LNCAP (cell line): Measurements from ENCODE around the gene BRMS1.

Source experiments
- CTCF ChIP-seq: fragments of 450-650 bp; IDR thresholded peaks from 2 replicates; pipeline ENCODE4 v1.5.1; 2017; ENCODE audit warnings: mild to moderate bottlenecking

BRMS1 gene

DNA sequence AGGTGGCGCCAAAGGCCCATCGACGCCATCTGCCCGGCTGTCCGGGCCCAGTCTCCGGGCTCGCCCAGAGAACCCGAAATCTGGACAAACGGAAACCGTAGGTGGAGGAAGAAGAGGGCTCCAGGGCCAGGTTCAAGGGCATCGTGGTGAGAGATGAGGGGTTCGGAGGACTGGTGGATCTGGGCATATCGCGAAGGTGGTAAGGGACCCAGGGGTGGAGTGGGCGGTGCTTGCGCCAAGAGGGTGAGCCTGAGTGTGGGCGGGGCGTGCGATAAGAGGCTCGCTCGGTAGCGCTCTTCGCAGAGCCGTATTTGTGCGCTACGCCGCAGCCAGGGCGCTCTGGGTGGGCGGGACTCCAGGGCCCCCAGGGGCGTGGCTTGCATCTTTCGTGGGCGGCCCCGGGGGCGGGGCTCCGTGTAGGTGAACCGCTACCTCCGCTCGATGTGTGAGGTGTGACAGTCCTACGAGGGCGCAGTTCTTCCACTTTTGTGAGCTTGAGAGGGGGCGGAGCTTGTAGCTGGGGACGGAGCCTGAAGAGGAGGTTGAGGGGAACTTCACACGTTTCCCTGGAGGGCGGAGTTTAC is 32.8 kb downstream of the BRMS1 start:
- TF ChIP-seq CTCF: peak; percentile 18; the same call in 1 of the 2 replicates

GRCh38 chr11:66311470-66311964 is 33.4 kb downstream of the BRMS1 start:
- TF ChIP-seq CTCF: peak; percentile 87; the same call in 1 of the 2 replicates

GRCh38 chr11:66310324-66310723 is 34.6 kb downstream of the BRMS1 start:
- TF ChIP-seq CTCF: no peak

DNA sequence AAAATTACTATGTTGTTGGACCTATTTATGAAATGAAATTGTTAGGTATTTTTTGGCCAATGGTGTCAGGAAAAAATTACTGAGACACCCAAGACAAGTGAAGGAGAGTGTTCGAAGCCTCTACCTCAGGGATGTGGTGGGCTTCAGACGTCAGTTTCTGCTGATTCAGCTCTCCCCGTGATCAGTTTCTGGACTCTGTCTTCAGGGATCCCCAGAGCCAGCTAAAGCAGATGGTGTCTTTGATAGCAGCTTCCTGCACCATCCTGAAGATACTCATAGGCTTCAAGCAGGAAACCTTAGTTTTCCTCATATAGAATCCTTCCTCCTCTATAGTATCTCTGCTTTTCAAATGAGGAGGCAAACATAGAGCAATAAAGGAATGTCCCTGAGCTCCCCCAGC is 35.4 kb downstream of the BRMS1 start:
- no peak for TF ChIP-seq CTCF

- no peak for TF ChIP-seq CTCF
Observed at GRCh38 chr11:66302656-66303055, 42.2 kb downstream of the BRMS1 start.

GRCh38 chr11:66299186-66299585 is 45.7 kb downstream of the BRMS1 start:
- no peak for TF ChIP-seq CTCF

DNA sequence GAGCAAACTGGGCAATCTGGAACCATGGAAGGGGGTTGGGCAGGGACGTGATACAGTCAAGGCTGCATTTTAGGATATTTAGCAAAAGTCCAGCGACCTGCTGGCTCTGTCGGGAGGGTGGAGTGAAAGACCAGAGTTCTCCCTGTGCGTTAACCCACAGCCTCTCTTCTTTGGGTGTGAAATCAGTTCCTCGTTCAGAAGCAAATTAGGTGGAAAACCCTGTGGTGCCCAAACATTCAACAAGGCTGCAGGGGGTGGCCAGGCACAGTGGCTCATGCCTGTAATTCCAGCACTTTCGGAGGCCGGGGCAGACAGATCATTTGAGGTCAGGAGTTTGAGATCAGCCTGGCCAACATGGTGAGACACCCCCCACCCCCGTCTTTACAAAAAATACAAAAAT is 47.3 kb downstream of the BRMS1 start:
- no peak for TF ChIP-seq CTCF
